Testis (tissue), 2 donors: Measurements from ENCODE around the gene TBCD.

ENCODE experiments used
- POLR2A ChIP-seq: fragments of 450-650 bp; IDR thresholded peaks from one replicate; pipeline ENCODE4 v1.6.1; 2017; ENCODE audit warnings: antibody characterized with exemption, mild to moderate bottlenecking, moderate library complexity
- TF ChIP-seq, protein P1 (sequence below), 3 experiments: fragments of 450-650 bp in 2 of 3; fragments of 200-600 bp in 1 of 3; sonication (generic) in 1 of 3; IDR thresholded peaks; one replicate each; pipeline ENCODE4 v1.5.1; 2016 to 2019; ENCODE audit warnings: antibody characterized with exemption in 3 of 3, mild to moderate bottlenecking in 2 of 3, moderate library complexity in 1 of 3

DNA sequence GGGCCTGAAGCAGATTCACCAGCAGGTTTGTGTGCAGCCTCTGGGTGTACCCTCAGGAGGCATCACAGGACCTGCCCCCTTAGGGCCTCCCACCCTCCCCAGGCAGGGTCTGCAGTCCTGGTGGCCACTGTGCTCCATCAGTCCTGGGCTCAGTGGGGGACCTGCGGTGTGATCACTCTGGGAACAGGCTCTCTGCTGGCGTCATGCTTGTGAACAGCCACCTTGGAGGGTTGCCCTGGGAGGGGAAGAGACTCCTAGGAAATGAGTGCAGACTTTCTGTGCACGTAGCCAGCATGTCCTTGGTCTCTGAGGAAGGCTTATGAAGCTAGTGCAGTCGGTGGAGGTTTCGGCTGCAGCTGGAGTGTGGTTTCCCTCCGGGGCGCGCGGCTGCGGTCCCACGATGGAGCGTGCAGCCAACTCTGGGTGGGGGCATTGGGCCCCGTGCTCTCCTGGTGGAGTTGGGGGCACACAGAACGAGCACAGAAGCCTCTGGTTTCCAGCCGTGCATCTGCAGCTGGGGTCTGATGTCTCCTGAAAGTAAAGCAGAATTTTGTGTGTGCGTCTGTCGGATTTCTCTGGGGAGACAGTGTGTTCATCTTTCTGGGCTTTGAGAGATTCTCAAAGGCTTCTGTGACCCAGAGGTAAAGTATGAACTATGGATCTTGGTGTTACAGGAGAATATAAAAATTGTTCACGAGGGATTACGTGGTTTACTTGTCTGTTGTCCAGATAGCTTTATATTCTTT is 156.1 kb downstream of the TBCD start:
- TF ChIP-seq, protein P1, sequence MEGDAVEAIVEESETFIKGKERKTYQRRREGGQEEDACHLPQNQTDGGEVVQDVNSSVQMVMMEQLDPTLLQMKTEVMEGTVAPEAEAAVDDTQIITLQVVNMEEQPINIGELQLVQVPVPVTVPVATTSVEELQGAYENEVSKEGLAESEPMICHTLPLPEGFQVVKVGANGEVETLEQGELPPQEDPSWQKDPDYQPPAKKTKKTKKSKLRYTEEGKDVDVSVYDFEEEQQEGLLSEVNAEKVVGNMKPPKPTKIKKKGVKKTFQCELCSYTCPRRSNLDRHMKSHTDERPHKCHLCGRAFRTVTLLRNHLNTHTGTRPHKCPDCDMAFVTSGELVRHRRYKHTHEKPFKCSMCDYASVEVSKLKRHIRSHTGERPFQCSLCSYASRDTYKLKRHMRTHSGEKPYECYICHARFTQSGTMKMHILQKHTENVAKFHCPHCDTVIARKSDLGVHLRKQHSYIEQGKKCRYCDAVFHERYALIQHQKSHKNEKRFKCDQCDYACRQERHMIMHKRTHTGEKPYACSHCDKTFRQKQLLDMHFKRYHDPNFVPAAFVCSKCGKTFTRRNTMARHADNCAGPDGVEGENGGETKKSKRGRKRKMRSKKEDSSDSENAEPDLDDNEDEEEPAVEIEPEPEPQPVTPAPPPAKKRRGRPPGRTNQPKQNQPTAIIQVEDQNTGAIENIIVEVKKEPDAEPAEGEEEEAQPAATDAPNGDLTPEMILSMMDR (IDR thresholded peaks at IDR 0.05): no peak
- no peak for TF ChIP-seq POLR2A
